Activated naive CD8-positive, alpha-beta T cell (primary cell): Measurements from ENCODE around the gene GNG3.
"Not testable (repeated sequence)": the region's sequence is repeated elsewhere in the genome, so short reads cannot be mapped to it uniquely, and the experiment has no call there.

Experiments
- H3K27ac Mint-ChIP-seq: one replicate; pipeline ENCODE4 v1.8.0; 2021; ENCODE audit warnings: mixed read lengths
- H3K27me3 Mint-ChIP-seq: one replicate; pipeline ENCODE4 v1.8.0; 2021; ENCODE audit warnings: mixed read lengths
- H3K36me3 Mint-ChIP-seq: one replicate; pipeline ENCODE4 v1.8.0; 2021; ENCODE audit warnings: mixed read lengths
- H3K4me1 Mint-ChIP-seq: one replicate; pipeline ENCODE4 v1.8.0; 2021; ENCODE audit warnings: low read depth, mixed read lengths
- H3K4me3 Mint-ChIP-seq: one replicate; pipeline ENCODE4 v1.8.0; 2021; ENCODE audit warnings: mild to moderate bottlenecking, mixed read lengths
- H3K9me3 Mint-ChIP-seq: one replicate; pipeline ENCODE4 v1.8.0; 2021; ENCODE audit warnings: low read depth, mixed read lengths

Gene GNG3

DNA sequence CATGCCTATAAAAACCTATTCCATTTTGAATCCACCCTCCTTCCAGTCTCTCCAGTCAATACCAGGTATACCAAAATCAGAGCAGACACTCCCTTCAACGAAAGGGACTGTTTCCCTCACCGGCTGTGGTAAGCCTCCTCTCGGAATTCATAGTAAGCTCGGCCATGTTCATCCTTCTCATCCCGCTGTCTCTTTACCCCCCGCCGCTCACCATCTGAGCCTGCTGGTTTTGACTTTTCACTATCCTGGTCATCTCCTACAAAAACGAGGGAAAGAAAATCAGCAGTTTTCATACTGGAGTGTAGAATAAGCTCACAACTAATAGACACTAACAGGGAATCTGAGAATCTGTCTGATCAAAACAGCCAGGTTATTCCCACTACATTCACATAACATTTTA is 16.7 kb downstream of the GNG3 start:
- peak overlapping the region; percentile 96 for H3K4me3 Mint-ChIP-seq
- H3K9me3 Mint-ChIP-seq = no peaks in the 10 kb centered on the region
- H3K4me1 Mint-ChIP-seq = peaks cover 58% of the 10 kb centered on the region
- peak overlapping the region; percentile 62 for H3K27ac Mint-ChIP-seq
- peaks cover 24% of the 10 kb centered on the region for H3K36me3 Mint-ChIP-seq
- H3K27me3 Mint-ChIP-seq = no peaks in the 10 kb centered on the region

DNA sequence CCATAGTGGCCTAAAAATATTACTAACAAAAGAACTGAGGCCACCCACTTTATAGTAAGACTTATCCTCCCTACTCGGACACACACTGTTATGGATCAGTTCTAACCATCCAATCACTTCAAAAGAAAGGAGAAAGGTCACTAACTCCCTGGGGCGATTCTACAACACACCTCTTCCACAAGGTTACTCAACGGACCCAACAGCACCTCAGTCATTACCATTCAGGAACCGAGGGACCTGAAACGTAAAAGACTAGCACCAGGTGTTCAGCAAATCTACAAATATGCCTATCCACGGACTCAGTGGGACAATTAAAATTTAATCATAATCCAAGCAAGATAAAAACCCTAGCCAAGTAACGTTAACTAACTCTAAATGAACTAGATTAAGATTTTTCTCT is 18.2 kb downstream of the GNG3 start:
- peaks cover 56% of the 10 kb centered on the region for H3K4me1 Mint-ChIP-seq
- H3K9me3 Mint-ChIP-seq = no peaks in the 10 kb centered on the region
- peak overlapping the region; percentile 86 for H3K27ac Mint-ChIP-seq
- H3K36me3 Mint-ChIP-seq = peaks cover 20% of the 10 kb centered on the region
- no peaks in the 10 kb centered on the region for H3K27me3 Mint-ChIP-seq
- peak overlapping the region; percentile 96 for H3K4me3 Mint-ChIP-seq

DNA sequence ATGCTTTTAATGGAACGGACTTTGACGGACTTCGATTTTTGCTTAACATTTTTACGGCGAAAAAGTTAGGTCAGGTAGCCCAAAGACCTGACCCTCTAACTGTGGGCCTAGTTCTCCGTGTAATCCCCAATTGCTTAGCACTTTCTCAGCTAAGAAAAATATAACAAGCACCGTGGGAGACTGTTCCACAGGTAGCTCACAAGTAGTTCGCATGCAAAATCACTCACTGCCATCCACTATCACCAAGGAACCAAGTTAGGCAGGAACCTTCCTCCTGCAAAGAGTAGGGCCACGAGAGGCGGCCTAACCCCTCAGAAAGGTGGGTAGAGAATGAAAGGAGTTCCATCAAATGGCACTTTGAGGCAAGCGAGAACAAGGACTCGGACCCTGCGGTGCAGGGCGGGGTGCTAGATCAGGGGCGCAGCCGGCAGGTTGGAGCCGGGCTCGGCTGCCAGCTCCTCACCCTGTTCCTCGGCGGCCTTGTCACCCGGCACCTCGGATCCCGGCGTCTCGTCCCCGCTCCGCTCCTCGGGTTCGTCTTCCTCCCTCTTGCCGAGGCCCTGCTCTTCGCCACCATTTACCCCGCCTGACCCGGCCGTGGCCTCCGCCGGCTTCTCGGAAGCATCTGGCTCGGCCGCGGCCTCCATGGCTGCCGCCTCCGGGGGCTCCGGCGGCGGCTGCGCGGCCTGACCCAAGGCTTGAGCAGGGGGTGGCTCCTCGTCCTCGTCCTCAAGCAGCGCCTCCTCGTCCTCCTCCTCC is 18.9 kb downstream of the GNG3 start:
- Mint-ChIP-seq H3K36me3 (peaks cover 20% of the 10 kb centered on the region), H3K4me1 (peaks cover 55% of the 10 kb centered on the region), H3K4me3 (peak overlapping the region; percentile 96), H3K27me3 (no peaks in the 10 kb centered on the region), H3K27ac (peak overlapping the region; percentile 86), H3K9me3 (no peaks in the 10 kb centered on the region)

DNA sequence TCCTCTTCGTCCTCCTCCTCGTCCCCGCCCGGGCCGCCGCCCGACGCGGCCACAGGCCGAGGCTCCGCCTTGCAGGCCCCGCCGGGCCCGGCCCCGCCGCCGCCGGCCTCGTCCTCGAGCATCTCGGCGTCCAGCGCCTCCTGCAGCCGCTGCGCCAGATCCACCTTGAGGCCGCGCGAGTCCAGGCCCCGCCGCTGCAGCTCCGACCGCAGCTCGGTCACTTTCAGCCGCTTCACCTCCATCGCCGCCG is 19.4 kb downstream of the GNG3 start:
- Mint-ChIP-seq H3K4me1 (peaks cover 54% of the 10 kb centered on the region), H3K27ac (peak overlapping the region; percentile 98), H3K9me3 (no peaks in the 10 kb centered on the region), H3K36me3 (peaks cover 20% of the 10 kb centered on the region), H3K27me3 (no peaks in the 10 kb centered on the region), H3K4me3 (peak overlapping the region; percentile 96)

DNA sequence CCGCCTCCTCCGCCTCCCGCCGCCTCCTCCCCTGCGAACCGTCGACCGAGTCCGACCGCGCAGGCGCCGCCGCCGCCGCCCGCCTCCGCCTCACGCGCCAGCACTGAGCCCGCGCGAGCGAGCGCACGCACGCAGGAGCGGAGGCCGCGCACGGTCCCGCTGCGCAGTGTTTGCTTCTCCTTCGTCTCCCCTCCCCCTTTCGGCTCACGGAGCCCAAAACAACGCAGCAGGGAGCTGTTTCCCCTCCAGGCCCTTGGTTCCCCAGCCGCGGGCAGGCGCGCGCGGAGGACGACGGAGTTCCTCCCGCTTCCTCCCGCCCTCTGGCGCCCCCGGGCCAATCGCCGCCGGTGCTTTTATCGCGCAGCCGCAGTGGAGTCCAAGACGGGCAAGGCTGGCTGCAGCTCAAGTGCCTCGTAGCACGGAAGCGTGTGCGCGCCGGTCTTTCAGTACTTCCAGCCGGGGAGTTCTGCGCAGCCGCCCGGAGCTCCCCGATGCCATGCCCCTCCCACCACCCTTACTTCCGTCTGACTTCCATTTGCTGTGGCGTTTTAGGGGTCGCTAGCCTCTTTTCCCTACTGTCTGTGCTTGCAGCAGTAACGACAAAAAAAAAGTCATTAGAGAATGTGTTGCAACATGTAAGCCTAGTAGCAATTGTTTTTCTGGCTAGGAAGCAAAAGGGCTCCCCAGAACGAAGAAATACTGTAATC is 19.8 kb downstream of the GNG3 start, which contains the start of gene HNRNPUL2:
HNRNPUL2 (minus strand) TSS at position 293 of the 707 bp plus-strand sequence. CDS start 301 bp downstream, outside the sequence.
- Mint-ChIP-seq H3K36me3 (peaks cover 20% of the 10 kb centered on the region), H3K4me3 (peak within 1 kb of the TSS; percentile 96), H3K4me1 (peaks cover 49% of the 10 kb centered on the region), H3K27ac (peak within 1 kb of the TSS; percentile 98), H3K9me3 (no peaks in the 10 kb centered on the region), H3K27me3 (no peaks in the 10 kb centered on the region)

DNA sequence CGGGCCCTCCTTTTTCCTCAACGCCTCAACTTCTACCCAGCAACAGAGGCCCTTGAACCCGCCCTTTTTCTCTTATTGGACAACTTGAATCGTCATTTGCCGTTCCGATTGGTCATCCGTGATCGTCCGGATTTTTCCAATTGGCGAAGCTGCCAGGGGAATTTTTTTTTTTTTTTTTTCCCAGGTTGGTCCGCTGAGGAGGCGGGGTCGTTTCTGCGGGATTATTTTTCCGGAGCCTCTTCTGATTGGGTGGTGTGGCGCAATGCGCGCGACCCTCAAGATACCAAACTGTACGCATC is 20.3 kb downstream of the GNG3 start:
- no peaks in the 10 kb centered on the region for H3K27me3 Mint-ChIP-seq
- peak overlapping the region; percentile 96 for H3K4me3 Mint-ChIP-seq
- peaks cover 15% of the 10 kb centered on the region for H3K36me3 Mint-ChIP-seq
- no peaks in the 10 kb centered on the region for H3K9me3 Mint-ChIP-seq
- peaks cover 46% of the 10 kb centered on the region for H3K4me1 Mint-ChIP-seq
- peak overlapping the region; percentile 98 for H3K27ac Mint-ChIP-seq

DNA sequence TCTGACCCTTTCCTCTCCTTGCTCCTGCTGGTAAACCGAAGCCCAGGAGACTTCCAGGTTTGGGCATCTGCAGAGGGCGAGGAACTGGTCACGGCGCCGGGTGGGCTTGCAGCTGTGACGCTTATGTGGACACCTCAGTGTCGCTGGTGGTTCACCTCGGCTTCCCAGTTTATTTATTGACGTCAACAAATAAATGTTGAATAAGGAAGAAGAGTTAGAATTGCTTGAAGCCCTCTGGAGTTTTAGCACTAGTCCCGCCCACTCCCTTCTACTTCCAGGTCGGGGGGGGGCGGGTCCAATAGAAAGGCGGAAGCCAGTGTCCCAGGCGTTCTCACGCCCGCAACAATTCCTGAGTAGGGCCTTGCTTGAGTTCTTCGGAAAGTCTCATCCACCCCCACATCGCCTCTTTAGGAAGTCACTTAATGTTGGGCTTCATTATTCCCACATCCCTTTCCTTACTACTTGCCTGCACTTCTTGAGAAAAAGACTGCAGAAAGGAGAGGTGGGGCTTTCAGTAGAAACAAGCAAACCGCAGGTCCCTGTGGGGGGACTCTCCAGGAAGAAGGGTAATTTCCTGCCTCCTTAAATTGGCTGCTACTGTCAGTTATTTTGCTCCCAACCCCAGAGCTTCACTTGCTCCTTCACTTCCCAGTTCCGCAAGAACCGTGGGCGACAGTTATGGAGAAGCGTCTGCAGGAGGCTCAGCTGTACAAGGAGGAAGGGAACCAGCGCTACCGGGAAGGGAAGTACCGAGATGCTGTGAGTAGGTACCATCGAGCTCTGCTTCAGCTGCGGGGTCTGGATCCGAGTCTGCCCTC is 20.9 kb downstream of the GNG3 start, which contains the start of gene TTC9C:
TTC9C (plus strand) TSS at position 316 of the 818 bp plus-strand sequence; CDS start at position 679, 363 bp downstream.
- H3K4me1 Mint-ChIP-seq = peaks cover 48% of the 10 kb centered on the region
- no peaks in the 10 kb centered on the region for H3K9me3 Mint-ChIP-seq
- peaks cover 19% of the 10 kb centered on the region for H3K36me3 Mint-ChIP-seq

DNA sequence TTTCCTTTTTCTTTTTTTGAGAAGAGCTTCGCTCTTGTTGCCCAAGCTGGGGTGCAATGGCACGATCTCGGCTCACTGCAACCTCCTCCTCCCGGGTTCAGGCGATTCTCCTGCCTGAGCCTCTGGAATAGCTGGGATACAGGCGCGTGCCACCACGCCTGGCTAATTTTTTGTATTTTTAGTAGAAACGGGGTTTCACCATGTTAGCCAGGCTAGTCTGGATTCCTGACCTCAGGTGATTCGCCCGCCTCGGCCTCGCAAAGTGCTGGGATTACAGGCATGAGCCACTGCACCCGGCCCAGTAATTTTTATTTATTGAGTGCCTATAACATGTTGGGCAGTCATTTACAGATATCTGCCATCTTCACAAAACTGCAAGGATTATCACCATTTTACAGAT is 22.6 kb downstream of the GNG3 start:
- Mint-ChIP-seq H3K27ac (peak overlapping the region; percentile 22), H3K36me3 (peaks cover 12% of the 10 kb centered on the region), H3K4me1 (peaks cover 33% of the 10 kb centered on the region), H3K4me3 (peak overlapping the region; percentile 76)
- not testable (repeated sequence) for H3K9me3 Mint-ChIP-seq, H3K27me3 Mint-ChIP-seq

More for the DNA sequence above, 20.9 kb downstream of the GNG3 start, which contains the start of gene TTC9C:
- H3K4me3 Mint-ChIP-seq = peak within 1 kb of the TSS; percentile 96
- H3K27ac Mint-ChIP-seq = peak within 1 kb of the TSS; percentile 98
- no peaks in the 10 kb centered on the region for H3K27me3 Mint-ChIP-seq

DNA sequence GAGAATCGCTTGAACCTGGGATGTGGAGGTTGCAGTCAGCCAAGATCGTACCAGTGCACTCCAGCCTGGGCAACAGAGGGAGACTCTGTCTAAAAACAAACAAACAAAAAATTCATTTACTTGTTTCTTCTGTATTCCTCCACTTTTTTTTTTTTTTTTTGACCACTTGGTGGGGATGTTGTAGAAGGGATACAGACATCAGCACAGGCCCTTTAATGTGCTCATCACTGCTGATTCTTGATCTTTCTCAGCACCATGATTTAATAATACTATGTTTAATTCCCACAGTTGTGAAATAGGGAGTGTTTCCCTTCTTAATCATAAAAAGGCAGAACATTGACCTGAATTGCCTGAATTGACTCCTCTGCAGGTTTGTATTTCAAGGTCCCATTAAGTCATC is 25.4 kb downstream of the GNG3 start:
- Mint-ChIP-seq H3K9me3 (no peaks in the 10 kb centered on the region), H3K4me1 (peaks cover 25% of the 10 kb centered on the region), H3K36me3 (peaks cover 5% of the 10 kb centered on the region), H3K27ac (peak overlapping the region; percentile 79), H3K4me3 (no peak overlapping the region), H3K27me3 (no peaks in the 10 kb centered on the region)

DNA sequence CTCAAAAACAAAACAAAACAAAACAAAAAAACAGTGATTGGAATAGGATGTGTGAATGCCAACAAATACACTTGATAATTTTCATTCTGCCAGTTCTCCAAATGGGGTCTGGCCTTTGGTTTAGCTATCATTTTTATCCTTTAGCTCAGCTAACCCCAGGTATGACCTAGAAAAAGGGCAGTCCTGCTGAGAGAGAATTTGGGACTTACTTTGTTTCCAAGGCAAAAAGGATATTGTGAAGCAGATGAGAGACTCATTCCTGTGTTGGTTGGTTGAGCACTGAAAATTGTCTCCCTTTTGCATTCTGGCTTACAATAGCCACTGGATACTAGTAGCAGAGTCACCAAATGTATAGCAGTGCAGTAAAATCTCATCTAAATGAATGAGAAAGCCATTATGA is 29.7 kb downstream of the GNG3 start:
- H3K27me3 Mint-ChIP-seq = no peaks in the 10 kb centered on the region
- H3K4me3 Mint-ChIP-seq = no peak overlapping the region
- peaks cover 7% of the 10 kb centered on the region for H3K36me3 Mint-ChIP-seq
- H3K9me3 Mint-ChIP-seq = no peaks in the 10 kb centered on the region
- peak overlapping the region; percentile 34 for H3K27ac Mint-ChIP-seq
- H3K4me1 Mint-ChIP-seq = peaks cover 7% of the 10 kb centered on the region

DNA sequence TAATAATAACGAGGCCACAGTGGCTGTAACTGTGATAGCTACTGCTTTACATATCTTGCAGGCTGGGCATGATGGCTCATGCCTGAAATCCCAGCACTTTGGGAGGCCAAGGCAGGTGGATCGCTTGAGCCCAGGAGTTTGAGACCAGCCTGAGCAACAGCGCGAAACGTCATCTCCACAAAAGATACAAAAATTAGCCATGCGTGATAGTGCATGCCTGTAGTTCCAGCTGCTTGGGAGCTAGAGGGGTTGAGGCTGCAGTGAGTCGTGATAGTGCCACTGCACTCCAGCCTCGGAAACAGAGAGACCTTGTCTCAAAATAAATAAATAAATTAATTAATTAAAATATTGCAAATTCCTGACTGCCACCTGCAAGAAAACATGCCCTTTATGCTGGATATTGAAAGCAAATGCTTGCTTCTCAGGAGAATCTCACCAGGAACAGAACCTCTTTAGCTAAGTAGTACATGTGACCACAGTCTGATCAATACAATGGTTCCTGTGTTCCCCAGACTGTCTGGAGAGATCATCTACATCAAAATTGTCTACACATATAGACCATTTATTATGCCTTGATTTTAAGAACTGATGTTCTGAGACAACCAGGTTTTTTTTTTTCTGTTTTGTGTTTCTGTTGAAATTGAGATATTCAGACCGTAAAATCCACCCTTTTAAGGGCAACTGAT is 40.1 kb downstream of the GNG3 start:
- H3K4me1 Mint-ChIP-seq = peaks cover 22% of the 10 kb centered on the region
- no peaks in the 10 kb centered on the region for H3K9me3 Mint-ChIP-seq
- peaks cover 4% of the 10 kb centered on the region for H3K36me3 Mint-ChIP-seq
- peak overlapping the region; percentile 22 for H3K27ac Mint-ChIP-seq
- no peak overlapping the region for H3K4me3 Mint-ChIP-seq
- no peaks in the 10 kb centered on the region for H3K27me3 Mint-ChIP-seq

DNA sequence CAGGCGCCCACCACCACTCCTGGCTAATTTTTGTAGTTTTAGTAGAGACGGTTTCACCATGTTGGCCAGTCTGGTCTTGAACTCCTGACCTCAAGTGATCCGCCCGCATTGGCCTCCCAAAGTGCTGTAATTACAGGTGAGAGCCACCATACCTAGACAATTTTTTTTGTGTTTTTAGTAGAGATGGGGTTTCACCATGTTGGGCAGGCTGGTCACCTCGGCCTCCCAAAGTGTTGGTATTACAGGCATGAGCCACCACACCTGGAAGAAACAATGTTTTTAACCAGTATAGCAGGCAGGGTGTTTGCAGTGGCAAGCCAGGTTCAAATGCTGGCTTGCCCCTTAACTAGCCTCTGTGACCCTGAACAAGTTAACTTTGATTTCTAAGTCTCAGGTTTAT is 42.5 kb downstream of the GNG3 start:
- H3K27me3 Mint-ChIP-seq, H3K4me3 Mint-ChIP-seq, H3K27ac Mint-ChIP-seq, H3K9me3 Mint-ChIP-seq, H3K36me3 Mint-ChIP-seq: not testable (repeated sequence)
- peaks cover 31% of the 10 kb centered on the region for H3K4me1 Mint-ChIP-seq

DNA sequence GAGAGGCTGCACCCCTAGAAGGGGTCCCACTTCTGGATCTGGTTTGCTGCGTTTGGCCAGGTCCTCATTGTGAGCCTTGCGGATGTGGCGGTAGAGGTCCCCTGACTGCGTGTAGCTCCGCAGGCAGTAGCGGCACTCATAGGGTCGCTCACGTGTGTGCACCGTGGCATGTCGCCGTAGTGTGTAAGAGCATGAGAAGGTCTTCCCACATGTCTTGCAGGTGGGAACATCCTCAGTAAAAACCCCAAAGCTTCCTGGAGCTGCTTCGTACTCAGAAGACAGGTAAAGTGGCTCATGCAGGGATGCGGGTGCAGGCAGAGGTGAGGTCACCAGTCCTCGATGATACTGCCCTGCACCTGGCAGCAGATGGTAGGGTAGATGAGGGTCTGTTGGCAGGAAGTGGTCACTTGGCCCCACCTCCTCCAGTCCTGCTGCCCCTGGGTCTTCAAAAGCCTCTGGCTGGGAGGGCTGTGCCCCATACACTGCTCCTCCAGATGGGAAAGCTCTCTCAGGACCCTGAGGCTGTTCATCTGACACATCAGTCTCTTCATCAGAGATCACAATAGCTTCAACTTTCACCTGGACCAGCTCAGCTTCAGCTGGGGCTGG is 44.8 kb downstream of the GNG3 start:
- Mint-ChIP-seq H3K36me3 (peaks cover 4% of the 10 kb centered on the region), H3K4me3 (peak overlapping the region; percentile 97), H3K27me3 (no peaks in the 10 kb centered on the region), H3K9me3 (no peaks in the 10 kb centered on the region), H3K4me1 (peaks cover 31% of the 10 kb centered on the region), H3K27ac (peak overlapping the region; percentile 46)

DNA sequence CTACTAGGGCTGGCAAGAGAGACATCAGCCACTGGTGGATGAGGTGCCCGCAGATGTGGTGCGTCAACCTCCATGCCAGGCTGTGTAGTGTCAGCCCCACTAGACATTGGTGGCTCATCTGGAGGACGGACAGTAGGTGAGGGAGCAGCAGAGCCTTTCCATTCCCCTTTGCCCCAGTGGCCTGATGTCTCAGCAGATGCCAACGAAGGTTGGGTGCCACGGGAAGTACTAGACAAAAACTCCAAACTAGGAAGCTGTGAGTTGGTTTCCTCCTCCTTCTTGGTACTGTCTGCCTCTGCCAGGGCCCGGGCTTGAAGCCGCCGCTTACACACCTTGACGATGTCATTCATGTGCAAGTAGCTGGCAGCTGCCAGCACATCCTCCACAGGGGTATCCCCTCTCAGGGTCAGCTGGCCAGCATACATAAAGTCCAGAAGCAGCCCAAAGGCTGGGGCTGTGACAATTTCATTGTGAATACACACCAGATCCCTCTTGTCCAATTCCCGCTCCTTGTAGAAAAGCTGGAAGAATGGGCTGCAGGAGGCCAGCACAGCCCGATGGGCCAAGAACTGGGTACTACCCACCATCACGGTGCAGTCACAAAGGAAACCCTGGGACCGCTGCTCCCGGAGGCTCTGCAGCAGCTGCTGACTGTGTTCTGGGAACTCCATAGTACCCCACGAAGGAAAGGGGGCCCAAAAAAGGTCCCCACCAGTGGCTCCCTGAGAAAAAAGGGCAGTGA is 45.7 kb downstream of the GNG3 start:
- Mint-ChIP-seq H3K36me3 (peaks cover 4% of the 10 kb centered on the region), H3K27ac (peak overlapping the region; percentile 98), H3K4me3 (peak overlapping the region; percentile 97), H3K4me1 (peaks cover 29% of the 10 kb centered on the region), H3K9me3 (no peaks in the 10 kb centered on the region), H3K27me3 (no peaks in the 10 kb centered on the region)
